ENCODE results near the gene CCDC142. TPM values are rescaled to one million over a fixed set of nuclear protein-coding genes. Genes with fewer than 3 reads are reported as not detected.

The CCDC142 gene
- total and polyA plus RNA-seq, 9 of the 15 experiments (the other 6 are each of a cell fraction or from before 2014, with no cell fraction given) = 0.55 to 11.7 (median 7.2) TPM

- TF ChIP-seq, protein P1, sequence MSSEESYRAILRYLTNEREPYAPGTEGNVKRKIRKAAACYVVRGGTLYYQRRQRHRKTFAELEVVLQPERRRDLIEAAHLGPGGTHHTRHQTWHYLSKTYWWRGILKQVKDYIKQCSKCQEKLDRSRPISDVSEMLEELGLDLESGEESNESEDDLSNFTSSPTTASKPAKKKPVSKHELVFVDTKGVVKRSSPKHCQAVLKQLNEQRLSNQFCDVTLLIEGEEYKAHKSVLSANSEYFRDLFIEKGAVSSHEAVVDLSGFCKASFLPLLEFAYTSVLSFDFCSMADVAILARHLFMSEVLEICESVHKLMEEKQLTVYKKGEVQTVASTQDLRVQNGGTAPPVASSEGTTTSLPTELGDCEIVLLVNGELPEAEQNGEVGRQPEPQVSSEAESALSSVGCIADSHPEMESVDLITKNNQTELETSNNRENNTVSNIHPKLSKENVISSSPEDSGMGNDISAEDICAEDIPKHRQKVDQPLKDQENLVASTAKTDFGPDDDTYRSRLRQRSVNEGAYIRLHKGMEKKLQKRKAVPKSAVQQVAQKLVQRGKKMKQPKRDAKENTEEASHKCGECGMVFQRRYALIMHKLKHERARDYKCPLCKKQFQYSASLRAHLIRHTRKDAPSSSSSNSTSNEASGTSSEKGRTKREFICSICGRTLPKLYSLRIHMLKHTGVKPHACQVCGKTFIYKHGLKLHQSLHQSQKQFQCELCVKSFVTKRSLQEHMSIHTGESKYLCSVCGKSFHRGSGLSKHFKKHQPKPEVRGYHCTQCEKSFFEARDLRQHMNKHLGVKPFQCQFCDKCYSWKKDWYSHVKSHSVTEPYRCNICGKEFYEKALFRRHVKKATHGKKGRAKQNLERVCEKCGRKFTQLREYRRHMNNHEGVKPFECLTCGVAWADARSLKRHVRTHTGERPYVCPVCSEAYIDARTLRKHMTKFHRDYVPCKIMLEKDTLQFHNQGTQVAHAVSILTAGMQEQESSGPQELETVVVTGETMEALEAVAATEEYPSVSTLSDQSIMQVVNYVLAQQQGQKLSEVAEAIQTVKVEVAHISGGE (CRISPR knock-in tag; IDR thresholded peaks at IDR 0.05) = no peak
- no peak for TF ChIP-seq NELFE (IDR thresholded peaks at IDR 0.05; ENCODE audit: insufficient read depth, insufficient read length)
- TF ChIP-seq FOXM1 (IDR thresholded peaks at IDR 0.05; ENCODE audit: low read depth) = peak; percentile 8; the same call in 1 of the 2 replicates
- no peak for TF ChIP-seq FOXM1 (CRISPR knock-in tag; IDR thresholded peaks at IDR 0.05; ENCODE audit: low read depth)
- no peak for TF ChIP-seq NCOA2 (IDR thresholded peaks at IDR 0.05; ENCODE audit: partially characterized antibody in 2 of 2)
- TF ChIP-seq MEIS2 (IDR thresholded peaks at IDR 0.05; ENCODE audit: partially characterized antibody) = no peak
- peak; percentile 81 for TF ChIP-seq NR2C1 (IDR thresholded peaks at IDR 0.05)
- peak; percentile 87 for TF ChIP-seq NR2C1 (tag; IDR thresholded peaks at IDR 0.05)
- TF ChIP-seq TAF1 (IDR thresholded peaks at IDR 0.05; ENCODE audit: control insufficient read depth, extremely low read depth, insufficient read depth, low read length, severe bottlenecking) = no peak
- TF ChIP-seq POLR2G (IDR thresholded peaks at IDR 0.05; ENCODE audit: low read depth, low read length) = no peak
- TF ChIP-seq TAL1 (IDR thresholded peaks at IDR 0.05) = peak; percentile 55; the same call in 1 of the 2 replicates
- TF ChIP-seq ZNF512 (tag; IDR thresholded peaks at IDR 0.05) = no peak
- no peak for TF ChIP-seq RBM15 (IDR thresholded peaks at IDR 0.05; ENCODE audit: insufficient read depth, low read length)
- TF ChIP-seq BMI1 (IDR thresholded peaks at IDR 0.05; ENCODE audit: low read length) = no peak
- peak; percentile 27; the same call in 1 of the 2 replicates for TF ChIP-seq ZNF263 (CRISPR knock-in tag; IDR thresholded peaks at IDR 0.05; ENCODE audit: borderline replicate concordance)
- TF ChIP-seq ZBTB7A (IDR thresholded peaks at IDR 0.05; ENCODE audit: borderline replicate concordance, control insufficient read depth, low read depth, low read length) = peak; percentile 51; the same call in 1 of the 2 replicates
- no peak for TF ChIP-seq TGIF2 (CRISPR knock-in tag; IDR thresholded peaks at IDR 0.05)
- TF ChIP-seq PHB2 (IDR thresholded peaks at IDR 0.05; ENCODE audit: low read depth) = no peak
- no peak for TF ChIP-seq ATF2 (CRISPR knock-in tag; IDR thresholded peaks at IDR 0.05)
- 0 out of 2 replicates have a peak, but pooled peaks have one; percentile 2 for TF ChIP-seq NR2C2 (CRISPR knock-in tag; IDR thresholded peaks at IDR 0.05)
- TF ChIP-seq NR2C2 (tag; IDR thresholded peaks at IDR 0.05) = peak; percentile 96
- no peak for TF ChIP-seq ZNF165 (CRISPR knock-in tag; IDR thresholded peaks at IDR 0.05; ENCODE audit: borderline replicate concordance)
- TF ChIP-seq HNRNPUL1 (IDR thresholded peaks at IDR 0.05; ENCODE audit: low read length) = no peak
These were observed 19.4 kb upstream of the CCDC142 start (continued) for GRCh38 chr2:74502147-74502719.

Measured in K562 (cell line).